Measurements from ENCODE around the gene S100A16. TPM values are rescaled to one million over a fixed set of nuclear protein-coding genes. Genes with fewer than 3 reads are reported as not detected.

The S100A16 gene
- total and polyA plus RNA-seq, 9 of the 15 experiments (the other 6 are each of a cell fraction or from before 2014, with no cell fraction given) = 1.6 to 6.9 (median 4.3) TPM

GRCh38 chr1:153633754-153634665 lies 21.1 kb upstream of the S100A16 start, which contains the start of gene CHTOP (continued):
- TF ChIP-seq, protein P1, sequence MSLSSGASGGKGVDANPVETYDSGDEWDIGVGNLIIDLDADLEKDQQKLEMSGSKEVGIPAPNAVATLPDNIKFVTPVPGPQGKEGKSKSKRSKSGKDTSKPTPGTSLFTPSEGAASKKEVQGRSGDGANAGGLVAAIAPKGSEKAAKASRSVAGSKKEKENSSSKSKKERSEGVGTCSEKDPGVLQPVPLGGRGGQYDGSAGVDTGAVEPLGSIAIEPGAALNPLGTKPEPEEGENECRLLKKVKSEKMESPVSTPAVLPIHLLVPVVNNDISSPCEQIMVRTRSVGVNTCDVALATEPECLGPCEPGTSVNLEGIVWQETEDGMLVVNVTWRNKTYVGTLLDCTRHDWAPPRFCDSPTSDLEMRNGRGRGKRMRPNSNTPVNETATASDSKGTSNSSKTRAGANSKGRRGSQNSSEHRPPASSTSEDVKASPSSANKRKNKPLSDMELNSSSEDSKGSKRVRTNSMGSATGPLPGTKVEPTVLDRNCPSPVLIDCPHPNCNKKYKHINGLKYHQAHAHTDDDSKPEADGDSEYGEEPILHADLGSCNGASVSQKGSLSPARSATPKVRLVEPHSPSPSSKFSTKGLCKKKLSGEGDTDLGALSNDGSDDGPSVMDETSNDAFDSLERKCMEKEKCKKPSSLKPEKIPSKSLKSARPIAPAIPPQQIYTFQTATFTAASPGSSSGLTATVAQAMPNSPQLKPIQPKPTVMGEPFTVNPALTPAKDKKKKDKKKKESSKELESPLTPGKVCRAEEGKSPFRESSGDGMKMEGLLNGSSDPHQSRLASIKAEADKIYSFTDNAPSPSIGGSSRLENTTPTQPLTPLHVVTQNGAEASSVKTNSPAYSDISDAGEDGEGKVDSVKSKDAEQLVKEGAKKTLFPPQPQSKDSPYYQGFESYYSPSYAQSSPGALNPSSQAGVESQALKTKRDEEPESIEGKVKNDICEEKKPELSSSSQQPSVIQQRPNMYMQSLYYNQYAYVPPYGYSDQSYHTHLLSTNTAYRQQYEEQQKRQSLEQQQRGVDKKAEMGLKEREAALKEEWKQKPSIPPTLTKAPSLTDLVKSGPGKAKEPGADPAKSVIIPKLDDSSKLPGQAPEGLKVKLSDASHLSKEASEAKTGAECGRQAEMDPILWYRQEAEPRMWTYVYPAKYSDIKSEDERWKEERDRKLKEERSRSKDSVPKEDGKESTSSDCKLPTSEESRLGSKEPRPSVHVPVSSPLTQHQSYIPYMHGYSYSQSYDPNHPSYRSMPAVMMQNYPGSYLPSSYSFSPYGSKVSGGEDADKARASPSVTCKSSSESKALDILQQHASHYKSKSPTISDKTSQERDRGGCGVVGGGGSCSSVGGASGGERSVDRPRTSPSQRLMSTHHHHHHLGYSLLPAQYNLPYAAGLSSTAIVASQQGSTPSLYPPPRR (CRISPR knock-in tag; IDR thresholded peaks at IDR 0.05; ENCODE audit: borderline replicate concordance) = peak; percentile 84
- TF ChIP-seq, protein P2, sequence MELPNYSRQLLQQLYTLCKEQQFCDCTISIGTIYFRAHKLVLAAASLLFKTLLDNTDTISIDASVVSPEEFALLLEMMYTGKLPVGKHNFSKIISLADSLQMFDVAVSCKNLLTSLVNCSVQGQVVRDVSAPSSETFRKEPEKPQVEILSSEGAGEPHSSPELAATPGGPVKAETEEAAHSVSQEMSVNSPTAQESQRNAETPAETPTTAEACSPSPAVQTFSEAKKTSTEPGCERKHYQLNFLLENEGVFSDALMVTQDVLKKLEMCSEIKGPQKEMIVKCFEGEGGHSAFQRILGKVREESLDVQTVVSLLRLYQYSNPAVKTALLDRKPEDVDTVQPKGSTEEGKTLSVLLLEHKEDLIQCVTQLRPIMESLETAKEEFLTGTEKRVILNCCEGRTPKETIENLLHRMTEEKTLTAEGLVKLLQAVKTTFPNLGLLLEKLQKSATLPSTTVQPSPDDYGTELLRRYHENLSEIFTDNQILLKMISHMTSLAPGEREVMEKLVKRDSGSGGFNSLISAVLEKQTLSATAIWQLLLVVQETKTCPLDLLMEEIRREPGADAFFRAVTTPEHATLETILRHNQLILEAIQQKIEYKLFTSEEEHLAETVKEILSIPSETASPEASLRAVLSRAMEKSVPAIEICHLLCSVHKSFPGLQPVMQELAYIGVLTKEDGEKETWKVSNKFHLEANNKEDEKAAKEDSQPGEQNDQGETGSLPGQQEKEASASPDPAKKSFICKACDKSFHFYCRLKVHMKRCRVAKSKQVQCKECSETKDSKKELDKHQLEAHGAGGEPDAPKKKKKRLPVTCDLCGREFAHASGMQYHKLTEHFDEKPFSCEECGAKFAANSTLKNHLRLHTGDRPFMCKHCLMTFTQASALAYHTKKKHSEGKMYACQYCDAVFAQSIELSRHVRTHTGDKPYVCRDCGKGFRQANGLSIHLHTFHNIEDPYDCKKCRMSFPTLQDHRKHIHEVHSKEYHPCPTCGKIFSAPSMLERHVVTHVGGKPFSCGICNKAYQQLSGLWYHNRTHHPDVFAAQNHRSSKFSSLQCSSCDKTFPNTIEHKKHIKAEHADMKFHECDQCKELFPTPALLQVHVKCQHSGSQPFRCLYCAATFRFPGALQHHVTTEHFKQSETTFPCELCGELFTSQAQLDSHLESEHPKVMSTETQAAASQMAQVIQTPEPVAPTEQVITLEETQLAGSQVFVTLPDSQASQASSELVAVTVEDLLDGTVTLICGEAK (IDR thresholded peaks at IDR 0.05) = peak; percentile 54
- TF ChIP-seq, protein P2 (CRISPR knock-in tag; IDR thresholded peaks at IDR 0.05) = no peak
- TF ChIP-seq ZNF766 (CRISPR knock-in tag; conservative IDR thresholded peaks at IDR 0.05) = peak; percentile 81
- TF ChIP-seq PRMT5 (CRISPR knock-in tag; IDR thresholded peaks at IDR 0.05) = 0 out of 2 replicates have a peak, but pooled peaks have one; percentile 34
- TF ChIP-seq THRAP3 (IDR thresholded peaks at IDR 0.05; ENCODE audit: borderline replicate concordance) = peak; percentile 54; the same call in 1 of the 2 replicates
- peak; percentile 97 for TF ChIP-seq SUPT5H (IDR thresholded peaks at IDR 0.05)
- TF ChIP-seq ZNF274 (IDR thresholded peaks at IDR 0.05; ENCODE audit: borderline replicate concordance, low read depth, low read length) = no peak
- 0 out of 2 replicates have a peak, but pooled peaks have one; percentile 64 for TF ChIP-seq THAP7 (CRISPR knock-in tag; IDR thresholded peaks at IDR 0.05)
- peak; percentile 97 for TF ChIP-seq ZFX (CRISPR knock-in tag; IDR thresholded peaks at IDR 0.05)
- no peak for TF ChIP-seq BMI1 (IDR thresholded peaks at IDR 0.05; ENCODE audit: low read length)
- no peak for TF ChIP-seq ZNF311 (CRISPR knock-in tag; IDR thresholded peaks at IDR 0.05)

All from K562 (cell line).